Esophagus squamous epithelium (tissue), 5 donors: ENCODE data around the gene ARHGAP28. TPM values are rescaled to one million over a fixed set of nuclear protein-coding genes. Genes with fewer than 3 reads are reported as not detected.
"Not testable (repeated sequence)": the region's sequence is repeated elsewhere in the genome, so short reads cannot be mapped to it uniquely, and the experiment has no call there.

Source experiments
- DNase-seq: peaks from one replicate; lab custom pipeline; 2025; lab: John Stamatoyannopoulos, UW
- H3K27ac ChIP-seq, 4 donors: fragments of 200-600 bp; sonication (generic); one replicate each; pipeline ENCODE4 v1.5.1; 2016 to 2019; ENCODE audit warnings: mild to moderate bottlenecking in 1 of 4
- H3K27me3 ChIP-seq, 4 donors: fragments of 200-600 bp; sonication (generic); 1 replicate in 3 of 4; 2 replicates in 1 of 4; pipeline versions ENCODE4 v1.5.1 to v1.6.0; 2017 to 2021; ENCODE audit warnings: antibody characterized with exemption in 1 of 4
- H3K36me3 ChIP-seq, 3 donors: fragments of 200-600 bp; sonication (generic); one replicate each; pipeline ENCODE4 v1.5.1; 2016 to 2019
- H3K4me1 ChIP-seq, 3 donors: fragments of 200-600 bp; sonication (generic); one replicate each; pipeline ENCODE4 v1.5.1; 2017 to 2019
- H3K4me3 ChIP-seq, 4 donors: fragments of 200-600 bp; sonication (generic); 1 replicate in 3 of 4; 2 replicates in 1 of 4; pipeline ENCODE4 v1.5.1; 2016 to 2019; ENCODE audit warnings: mild to moderate bottlenecking in 2 of 4, moderate library complexity in 1 of 4
- H3K9me3 ChIP-seq, 3 donors: fragments of 200-600 bp; sonication (generic); one replicate each; pipeline ENCODE4 v1.5.1; 2016 to 2019
- POLR2A ChIP-seq, 4 donors: fragments of 450-650 bp; IDR thresholded peaks; one replicate each; pipeline ENCODE4 v1.6.1; 2017; ENCODE audit warnings: antibody characterized with exemption in 4 of 4, mild to moderate bottlenecking in 4 of 4, moderate library complexity in 3 of 4
- WGBS, 2 donors: methylation state at CpG; one replicate each; pipeline ENCODE4 v1.1.5; 2018; 5-methylcytosine and 5-hydroxymethylcytosine counted together
- intact Hi-C: fragments of 100-400 bp; cut with DNase I; formaldehyde crosslinking; loops from one replicate; pipeline ENCODE4 v1.15.0; 2022
- total RNA-seq, 4 donors: library from RNA; depleted of rRNA; stranded (reverse); fragments of >200 nt; gene quantifications; one replicate each; pipeline ENCODE4 v1.1.0, GENCODE V29; 2016
- TF ChIP-seq, protein P1 (sequence below), 6 experiments: fragments of 450-650 bp in 4 of 6; fragments of 200-600 bp in 2 of 6; sonication (generic) in 2 of 6; IDR thresholded peaks; one replicate each; pipeline ENCODE4 v1.5.1; 2016 to 2019; ENCODE audit warnings: antibody characterized with exemption in 6 of 6, mild to moderate bottlenecking in 4 of 6, moderate library complexity in 4 of 6
- donor health status: DM: yes; HTN: yes; CAD: no.

The ARHGAP28 gene
- total RNA-seq, 4 donors from 2014 or later: 1.2 to 4.8 (median 3.4) TPM

DNA sequence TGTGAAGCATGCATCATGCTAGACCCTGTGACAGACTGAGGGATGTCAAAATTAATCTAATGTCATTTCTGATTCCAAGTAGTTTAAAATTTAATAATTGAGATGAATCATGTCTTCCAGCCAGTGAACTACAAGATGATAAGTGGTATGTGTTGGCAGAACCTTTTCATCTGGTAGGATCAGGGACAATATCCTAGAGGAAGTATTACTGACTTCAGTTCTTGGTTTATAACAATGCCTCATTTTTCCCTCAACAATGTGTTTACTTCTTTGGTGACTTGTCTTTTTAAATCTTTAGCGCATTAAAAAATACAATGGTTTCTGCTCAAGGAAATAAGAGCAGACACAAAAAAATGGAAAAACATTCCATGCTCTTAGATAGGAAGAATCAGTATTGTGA lies 69.4 kb downstream of the ARHGAP28 start:
- no peak overlapping the region for H3K4me3 ChIP-seq
- peaks cover 0 to 3% (median 0%) of the 10 kb centered on the region in 3 donors for H3K4me1 ChIP-seq
- no peak for TF ChIP-seq POLR2A (IDR thresholded peaks at IDR 0.05)
- TF ChIP-seq, protein P1, sequence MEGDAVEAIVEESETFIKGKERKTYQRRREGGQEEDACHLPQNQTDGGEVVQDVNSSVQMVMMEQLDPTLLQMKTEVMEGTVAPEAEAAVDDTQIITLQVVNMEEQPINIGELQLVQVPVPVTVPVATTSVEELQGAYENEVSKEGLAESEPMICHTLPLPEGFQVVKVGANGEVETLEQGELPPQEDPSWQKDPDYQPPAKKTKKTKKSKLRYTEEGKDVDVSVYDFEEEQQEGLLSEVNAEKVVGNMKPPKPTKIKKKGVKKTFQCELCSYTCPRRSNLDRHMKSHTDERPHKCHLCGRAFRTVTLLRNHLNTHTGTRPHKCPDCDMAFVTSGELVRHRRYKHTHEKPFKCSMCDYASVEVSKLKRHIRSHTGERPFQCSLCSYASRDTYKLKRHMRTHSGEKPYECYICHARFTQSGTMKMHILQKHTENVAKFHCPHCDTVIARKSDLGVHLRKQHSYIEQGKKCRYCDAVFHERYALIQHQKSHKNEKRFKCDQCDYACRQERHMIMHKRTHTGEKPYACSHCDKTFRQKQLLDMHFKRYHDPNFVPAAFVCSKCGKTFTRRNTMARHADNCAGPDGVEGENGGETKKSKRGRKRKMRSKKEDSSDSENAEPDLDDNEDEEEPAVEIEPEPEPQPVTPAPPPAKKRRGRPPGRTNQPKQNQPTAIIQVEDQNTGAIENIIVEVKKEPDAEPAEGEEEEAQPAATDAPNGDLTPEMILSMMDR (IDR thresholded peaks at IDR 0.05): no peak
- no peak for DNase-seq
- H3K27me3 ChIP-seq: no peaks in the 10 kb centered on the region
- no peaks in the 10 kb centered on the region for H3K36me3 ChIP-seq
- no peaks in the 10 kb centered on the region for H3K9me3 ChIP-seq
- intact Hi-C loops: no loop called here
- 79 to 92% methylated on average over 1 of the region's 1 CpG for WGBS, 2 donors
- H3K27ac ChIP-seq: no peak overlapping the region

DNA sequence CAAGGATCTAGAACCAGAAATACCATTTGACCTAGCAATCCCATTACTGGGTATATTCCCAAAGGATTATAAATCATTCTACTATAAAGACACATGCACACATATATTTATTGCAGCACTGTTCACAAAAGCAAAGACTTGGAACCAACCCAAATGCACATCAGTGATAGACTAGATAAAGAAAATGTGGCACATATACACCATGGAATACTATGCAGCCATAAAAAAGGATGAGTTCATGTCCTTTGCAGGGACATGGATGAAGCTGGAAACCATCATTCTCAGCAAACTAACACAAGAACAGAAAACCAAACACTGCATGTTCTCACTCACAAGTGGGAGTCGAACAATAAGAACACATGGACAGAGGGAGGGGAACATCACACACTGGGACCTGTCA lies 70.8 kb downstream of the ARHGAP28 start:
- H3K27ac ChIP-seq, H3K4me3 ChIP-seq, H3K27me3 ChIP-seq, DNase-seq, H3K9me3 ChIP-seq, H3K36me3 ChIP-seq, H3K4me1 ChIP-seq, intact Hi-C loops: not testable (repeated sequence)
- WGBS, 2 donors: 83 to 88% methylated on average over 1 of the region's 1 CpG

DNA sequence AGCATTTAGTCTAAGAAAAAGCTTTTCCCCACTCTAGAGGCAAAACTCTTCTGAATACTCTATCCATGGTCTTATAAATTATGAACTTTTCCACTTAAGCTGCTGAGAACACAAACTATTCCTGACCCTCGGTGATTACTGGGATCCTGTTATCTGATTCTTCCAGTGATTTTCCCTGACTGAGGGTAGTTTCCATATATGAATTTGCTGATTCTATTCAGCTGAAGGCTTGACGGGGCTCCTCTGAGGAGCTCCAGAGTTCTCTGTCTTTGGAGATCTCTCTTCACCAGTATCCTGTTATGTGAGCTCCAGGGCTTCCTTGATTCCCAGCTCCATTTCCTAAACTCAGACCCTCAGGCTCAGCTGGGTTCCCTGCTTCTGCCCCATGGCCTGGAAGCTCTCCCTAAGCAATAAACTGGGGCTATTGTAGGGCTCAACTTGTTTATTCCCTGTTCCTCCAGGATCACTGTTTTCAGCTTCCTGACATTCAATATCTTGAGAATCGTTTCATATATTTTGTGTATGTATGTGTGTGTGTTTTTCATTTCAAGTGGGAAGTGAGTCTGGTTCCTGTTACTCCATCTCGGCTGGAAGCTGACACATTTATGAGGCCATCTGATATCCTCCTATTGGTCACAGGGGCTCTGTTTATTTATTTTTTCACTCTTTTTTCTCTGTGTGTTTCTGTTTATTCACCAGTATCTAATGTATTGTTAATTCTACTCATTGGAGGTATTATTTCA lies 78.2 kb downstream of the ARHGAP28 start:
- H3K4me3 ChIP-seq: no peak overlapping the region
- H3K27me3 ChIP-seq: no peaks in the 10 kb centered on the region
- intact Hi-C loops: no loop called here
- H3K4me1 ChIP-seq: no peaks in the 10 kb centered on the region
- 35 to 46% methylated on average over 4 of the region's 4 CpGs for WGBS, 2 donors
- no peak for DNase-seq
- TF ChIP-seq, protein P1 (IDR thresholded peaks at IDR 0.05): no peak
- no peak for TF ChIP-seq POLR2A (IDR thresholded peaks at IDR 0.05)
- H3K27ac ChIP-seq: no peak overlapping the region
- no peaks in the 10 kb centered on the region for H3K36me3 ChIP-seq
- H3K9me3 ChIP-seq: no peaks in the 10 kb centered on the region

DNA sequence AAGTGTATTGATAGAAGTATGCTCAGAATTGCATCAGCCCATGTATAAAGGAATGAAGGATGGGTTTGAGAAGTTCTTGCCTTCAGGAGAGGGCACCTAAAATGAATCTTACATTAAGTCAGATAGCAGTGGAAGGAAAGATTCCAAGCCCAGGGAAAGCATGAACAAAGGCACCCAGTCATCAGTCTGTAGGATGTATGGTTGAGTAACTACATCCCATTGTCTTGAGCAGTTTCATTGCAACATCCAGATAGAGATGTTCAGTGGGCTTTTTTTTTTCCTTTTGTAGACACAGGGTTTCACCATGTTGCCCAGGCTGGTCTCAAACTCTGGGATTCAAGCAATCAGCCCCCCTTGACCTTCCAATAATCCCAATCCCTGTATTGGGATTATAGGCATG lies 80.7 kb downstream of the ARHGAP28 start:
- no peaks in the 10 kb centered on the region for H3K36me3 ChIP-seq
- no peaks in the 10 kb centered on the region for H3K9me3 ChIP-seq
- no peak overlapping the region for H3K27ac ChIP-seq
- no peak for TF ChIP-seq POLR2A (IDR thresholded peaks at IDR 0.05)
- TF ChIP-seq, protein P1 (IDR thresholded peaks at IDR 0.05): no peak
- intact Hi-C loops: no loop called here
- no peak for DNase-seq
- H3K27me3 ChIP-seq: no peaks in the 10 kb centered on the region
- H3K4me3 ChIP-seq: no peak overlapping the region
- no peaks in the 10 kb centered on the region for H3K4me1 ChIP-seq

DNA sequence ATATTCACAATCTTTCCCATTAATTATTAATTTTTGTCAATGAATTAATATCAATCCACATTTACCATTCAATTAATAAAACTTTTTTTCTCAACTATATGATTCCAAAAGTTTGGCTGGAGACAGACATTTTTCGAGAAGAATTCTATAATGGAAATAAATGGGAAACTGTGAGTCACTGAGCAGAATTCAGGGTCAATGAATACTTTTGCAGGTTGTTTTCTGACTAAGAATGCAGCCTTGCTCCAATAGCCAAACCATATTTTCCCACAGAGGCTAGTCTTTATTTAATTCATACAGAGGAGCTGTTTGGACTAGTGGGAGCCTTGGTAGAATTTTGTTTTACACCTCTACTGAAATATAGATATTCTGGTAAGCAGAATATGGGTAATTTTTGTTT lies 82.3 kb downstream of the ARHGAP28 start:
- no peaks in the 10 kb centered on the region for H3K36me3 ChIP-seq
- no peaks in the 10 kb centered on the region for H3K9me3 ChIP-seq
- H3K27me3 ChIP-seq: no peaks in the 10 kb centered on the region
- no peak overlapping the region for H3K4me3 ChIP-seq
- TF ChIP-seq, protein P1 (IDR thresholded peaks at IDR 0.05): no peak
- no peak for TF ChIP-seq POLR2A (IDR thresholded peaks at IDR 0.05)
- H3K27ac ChIP-seq: no peak overlapping the region
- no peak for DNase-seq
- H3K4me1 ChIP-seq: no peaks in the 10 kb centered on the region
- intact Hi-C loops: no loop called here
- 18 to 64% methylated on average over 1 of the region's 1 CpG for WGBS, 2 donors
